Measurements from ENCODE around the gene SNRPA1.

DNA sequence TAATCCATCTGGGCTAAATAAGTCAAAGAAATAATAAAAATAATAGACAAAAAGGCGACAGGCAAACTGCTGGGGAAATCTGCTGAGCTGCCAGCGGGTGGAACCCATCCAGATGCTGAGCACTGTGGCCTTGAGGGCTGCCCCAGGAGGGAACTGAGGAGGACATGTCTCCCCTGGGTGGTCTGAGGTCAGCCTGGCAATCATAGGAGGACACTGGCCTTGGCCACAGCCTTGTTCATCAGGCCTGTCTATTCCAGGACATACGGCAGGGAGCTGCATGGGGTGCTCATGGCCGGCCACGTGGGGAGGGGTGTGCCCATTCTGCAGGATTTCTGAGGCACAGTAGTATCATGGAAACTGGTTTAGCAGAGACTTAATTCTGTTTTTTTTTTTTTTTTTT, 21.5 kb upstream of the SNRPA1 start:
- TF ChIP-seq CTCF (IDR thresholded peaks at IDR 0.05; ENCODE audit: insufficient read depth, low read length, poor library complexity, severe bottlenecking) (no peak), EZH2phosphoT487 (conservative IDR thresholded peaks at IDR 0.05; ENCODE audit: low read length) (no peak)
